Adrenal gland (tissue), 12 donors: ENCODE results near the gene FABP1. TPM values are rescaled to one million over a fixed set of nuclear protein-coding genes. Genes with fewer than 3 reads are reported as not detected.

Source experiments
- DNase-seq, 7 donors: peaks; one replicate each; pipeline ENCODE4 v3.0.0-alpha.2; 2019 to 2020
- H3K27ac ChIP-seq, 5 donors: fragments of 200-600 bp; sonication (generic) in 4 of 5; 1 replicate in 3 of 5; 2 replicates in 2 of 5; pipeline versions ENCODE4 v1.5.1 to v1.8.0; 2016 to 2020; ENCODE audit warnings: mild to moderate bottlenecking in 1 of 5
- H3K27me3 ChIP-seq: fragments of 200-600 bp; 2 replicates; pipeline ENCODE4 v1.8.0; 2021
- H3K36me3 ChIP-seq, 2 donors: fragments of 200-600 bp; replicated peaks in 1 of 2; 1 replicate in 1 of 2; 2 replicates in 1 of 2; pipeline versions ENCODE4 v1.5.1 to v1.8.0; 2018 to 2022
- H3K4me1 ChIP-seq, 2 donors: fragments of 200-600 bp; replicated peaks in 1 of 2; 1 replicate in 1 of 2; 2 replicates in 1 of 2; pipeline versions ENCODE4 v1.5.1 to v1.8.0; 2018 to 2021
- H3K4me3 ChIP-seq, 4 donors: fragments of 200-600 bp; sonication (generic) in 3 of 4; one replicate each; pipeline ENCODE4 v1.5.1; 2016 to 2018
- H3K9me3 ChIP-seq, 3 donors: fragments of 200-600 bp; sonication (generic) in 1 of 3; replicated peaks in 1 of 3; 1 replicate in 2 of 3; 2 replicates in 1 of 3; pipeline versions ENCODE4 v1.5.1 to v1.8.0; 2016 to 2021
- POLR2A ChIP-seq, 2 donors: fragments of 450-650 bp; IDR thresholded peaks; one replicate each; pipeline ENCODE4 v1.6.1; 2017; ENCODE audit warnings: antibody characterized with exemption in 2 of 2, mild to moderate bottlenecking in 2 of 2, moderate library complexity in 1 of 2
- WGBS, 4 donors: extraction: QIAGEN DNeasy Blood & Tissue Kit in 2 of 4; methylation state at CpG; one replicate each; pipeline versions ENCODE4 v1.1.5 to v1.1.7; 2013 to 2017; 5-methylcytosine and 5-hydroxymethylcytosine counted together
- intact Hi-C, 2 donors: fragments of 100-400 bp; cut with DNase I; formaldehyde crosslinking; loops; one replicate each; pipeline versions ENCODE4 v1.14.1 to v1.15.0; 2022 to 2023
- polyA plus RNA-seq, 3 donors: library from polyadenylated mRNA; stranded (reverse); fragments of 200-250 nt in 2 of 3; fragments of 350-450 nt in 1 of 3; fragmentation: Illumina TruSeq in 1 of 3; extraction: RNeasy Lipid Tissue Mini Kit (QIAGEN cat#74804) in 1 of 3; gene quantifications; one replicate each; pipeline ENCODE4 v1.2.3, GENCODE V29; 2013 to 2014
- total RNA-seq, 9 donors: library from RNA; depleted of rRNA in 4 of 9; stranded (reverse); fragments of >200 nt in 4 of 9; fragments of 120-200 nt in 1 of 9; fragmentation: NEBNext Ultra II Directional in 1 of 9; extraction: Animal tissue kit (Norgen Biotek cat#: 25700) in 1 of 9; gene quantifications; one replicate each; pipeline versions ENCODE4 v1.1.0 to v1.2.4, GENCODE V29; 2013 to 2023
- TF ChIP-seq, protein P1 (sequence below), 6 experiments: fragments of 450-650 bp in 4 of 6; fragments of 200-600 bp in 2 of 6; sonication (generic) in 1 of 6; IDR thresholded peaks; 1 replicate in 5 of 6; 2 replicates in 1 of 6; pipeline versions ENCODE4 v1.5.1 to v1.8.0; 2016 to 2021; ENCODE audit warnings: antibody characterized with exemption in 6 of 6, mild to moderate bottlenecking in 2 of 6, moderate library complexity in 1 of 6
- donor health status: healthy with polysubstance abuse.
- donor health status: Bipolar disorder and iron deficiency.
- donor health status: DM: yes; HTN: yes; CAD: no.
- donor health status: DM: no; HTN: no; CAD: no.
- donor health status: DM: no; HTN: no; CAD: no.
- donor health status: DM: yes; HTN: yes; CAD: no.

Gene FABP1
- total and polyA plus RNA-seq, 12 donors: 0.43 to 4.9 (median 1.0) TPM; not detected in 7

DNA sequence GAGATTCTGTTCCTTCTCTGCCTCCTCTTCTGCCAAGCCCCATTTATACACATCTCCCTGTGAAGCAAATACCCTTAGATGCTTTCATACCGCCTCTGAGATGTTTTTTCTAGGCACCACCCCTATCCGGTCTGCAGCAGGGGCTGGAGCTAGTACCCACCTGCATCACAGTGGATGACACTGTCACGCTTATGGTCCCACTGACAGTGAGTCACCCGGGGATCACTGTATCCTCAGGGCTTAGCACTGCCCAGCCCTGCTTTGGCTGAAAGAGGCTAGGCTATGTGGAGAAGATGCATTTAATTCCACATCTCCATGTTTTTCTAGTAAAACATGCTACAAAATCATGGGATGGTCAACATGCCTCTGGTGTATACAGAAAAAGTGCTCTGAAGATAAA lies 9.9 kb downstream of the FABP1 start:
- Histone ChIP-seq H3K4me1 (no peaks in the 10 kb centered on the region), H3K36me3 (no peaks in the 10 kb centered on the region), H3K27me3 (no peaks in the 10 kb centered on the region), H3K4me3 (no peak overlapping the region), H3K27ac (no peak overlapping the region), H3K9me3 (no peaks in the 10 kb centered on the region)
- 59 to 85% (median 79%) methylated on average over 3 to 4 of the region's 4 CpGs for WGBS, 4 donors
- intact Hi-C loops: no loop called here
- DNase-seq: no peak
- TF ChIP-seq POLR2A (IDR thresholded peaks at IDR 0.05): no peak
- TF ChIP-seq, protein P1, sequence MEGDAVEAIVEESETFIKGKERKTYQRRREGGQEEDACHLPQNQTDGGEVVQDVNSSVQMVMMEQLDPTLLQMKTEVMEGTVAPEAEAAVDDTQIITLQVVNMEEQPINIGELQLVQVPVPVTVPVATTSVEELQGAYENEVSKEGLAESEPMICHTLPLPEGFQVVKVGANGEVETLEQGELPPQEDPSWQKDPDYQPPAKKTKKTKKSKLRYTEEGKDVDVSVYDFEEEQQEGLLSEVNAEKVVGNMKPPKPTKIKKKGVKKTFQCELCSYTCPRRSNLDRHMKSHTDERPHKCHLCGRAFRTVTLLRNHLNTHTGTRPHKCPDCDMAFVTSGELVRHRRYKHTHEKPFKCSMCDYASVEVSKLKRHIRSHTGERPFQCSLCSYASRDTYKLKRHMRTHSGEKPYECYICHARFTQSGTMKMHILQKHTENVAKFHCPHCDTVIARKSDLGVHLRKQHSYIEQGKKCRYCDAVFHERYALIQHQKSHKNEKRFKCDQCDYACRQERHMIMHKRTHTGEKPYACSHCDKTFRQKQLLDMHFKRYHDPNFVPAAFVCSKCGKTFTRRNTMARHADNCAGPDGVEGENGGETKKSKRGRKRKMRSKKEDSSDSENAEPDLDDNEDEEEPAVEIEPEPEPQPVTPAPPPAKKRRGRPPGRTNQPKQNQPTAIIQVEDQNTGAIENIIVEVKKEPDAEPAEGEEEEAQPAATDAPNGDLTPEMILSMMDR (IDR thresholded peaks at IDR 0.05): no peak

DNA sequence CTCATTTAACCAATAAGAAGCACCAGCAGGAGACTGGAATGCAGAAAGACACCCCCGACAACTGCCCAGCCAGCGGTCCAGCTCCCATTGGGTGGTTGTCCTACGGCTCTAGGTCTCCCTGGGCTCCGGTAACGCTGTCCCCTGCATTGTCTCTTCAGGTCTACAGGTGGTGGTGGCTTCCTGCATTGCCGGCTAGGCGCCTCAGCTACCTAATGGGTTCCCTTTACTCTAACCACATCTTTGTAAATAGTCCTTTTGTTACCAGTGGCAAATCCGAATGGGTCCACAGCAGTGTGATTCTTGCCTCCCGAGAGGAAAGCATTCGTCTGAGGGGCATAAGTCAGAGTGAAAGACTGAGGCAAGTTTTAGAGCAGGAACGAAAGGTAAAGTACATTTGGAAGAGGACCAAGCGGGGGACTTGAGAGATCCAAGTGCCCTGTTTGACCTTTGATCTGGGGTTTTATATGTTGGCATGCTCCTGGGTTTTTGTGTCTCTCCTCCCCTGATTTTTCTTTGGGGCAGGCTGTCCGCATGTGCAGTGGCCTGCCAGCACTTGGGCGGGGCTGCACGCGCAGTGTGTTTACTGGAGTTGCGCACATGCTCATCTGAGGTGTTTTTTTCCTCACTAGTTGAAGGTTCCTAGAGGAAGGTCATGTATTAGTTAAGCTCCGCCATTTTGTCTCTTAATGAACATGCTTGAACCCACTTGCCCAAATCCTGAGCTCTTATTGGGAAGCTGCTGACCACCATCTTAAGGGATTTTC lies 11.0 kb downstream of the FABP1 start:
- H3K4me1 ChIP-seq: no peaks in the 10 kb centered on the region
- TF ChIP-seq POLR2A (IDR thresholded peaks at IDR 0.05): no peak
- TF ChIP-seq, protein P1 (IDR thresholded peaks at IDR 0.05): no peak
- H3K4me3 ChIP-seq: no peak overlapping the region
- H3K36me3 ChIP-seq: no peaks in the 10 kb centered on the region
- no peak for DNase-seq
- intact Hi-C loops: no loop called here
- no peaks in the 10 kb centered on the region for H3K27me3 ChIP-seq
- H3K27ac ChIP-seq: no peak overlapping the region
- H3K9me3 ChIP-seq: no peaks in the 10 kb centered on the region
- WGBS, 4 donors: 82 to 94% (median 87%) methylated on average over 18 of the region's 18 CpGs

DNA sequence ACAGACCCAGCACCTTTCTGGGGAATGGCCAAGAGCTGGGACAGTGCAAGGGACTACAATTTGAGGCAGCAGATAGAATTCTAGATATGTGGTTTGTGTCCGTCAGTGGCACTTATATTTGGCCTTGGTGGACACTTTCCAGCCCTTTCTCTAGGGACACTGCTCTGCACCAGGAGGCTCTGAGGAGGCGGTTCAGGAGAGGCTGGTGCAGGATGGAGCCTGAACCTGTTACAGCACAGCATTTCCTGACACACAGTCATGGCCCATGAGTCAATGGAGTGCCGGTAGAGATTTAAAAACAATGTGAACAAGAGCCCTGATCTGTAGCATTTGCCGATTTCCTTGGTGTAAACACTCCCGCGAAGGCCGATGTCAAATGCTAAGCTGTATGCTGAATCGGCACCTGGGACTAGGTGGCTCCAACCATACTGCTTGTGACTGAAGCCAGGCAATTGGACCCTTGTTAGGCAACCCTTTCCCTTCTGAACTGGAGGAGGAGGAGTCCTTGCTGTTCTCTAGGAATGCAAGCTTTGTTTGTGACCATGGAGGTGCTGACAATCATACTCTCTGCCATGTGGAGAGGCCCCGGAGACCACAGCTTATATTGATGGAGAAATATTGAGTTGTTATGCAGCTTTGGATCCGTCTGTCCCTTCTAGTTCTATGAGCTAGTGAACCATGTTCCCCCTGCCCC lies 11.9 kb downstream of the FABP1 start:
- Histone ChIP-seq H3K4me3 (no peak overlapping the region), H3K36me3 (no peaks in the 10 kb centered on the region), H3K27ac (no peak overlapping the region), H3K4me1 (no peaks in the 10 kb centered on the region), H3K27me3 (no peaks in the 10 kb centered on the region), H3K9me3 (no peaks in the 10 kb centered on the region)
- intact Hi-C loops: no loop called here
- no peak for DNase-seq
- 74 to 87% (median 84%) methylated on average over 10 of the region's 10 CpGs for WGBS, 4 donors
- TF ChIP-seq, protein P1 (IDR thresholded peaks at IDR 0.05): no peak
- TF ChIP-seq POLR2A (IDR thresholded peaks at IDR 0.05): no peak

DNA sequence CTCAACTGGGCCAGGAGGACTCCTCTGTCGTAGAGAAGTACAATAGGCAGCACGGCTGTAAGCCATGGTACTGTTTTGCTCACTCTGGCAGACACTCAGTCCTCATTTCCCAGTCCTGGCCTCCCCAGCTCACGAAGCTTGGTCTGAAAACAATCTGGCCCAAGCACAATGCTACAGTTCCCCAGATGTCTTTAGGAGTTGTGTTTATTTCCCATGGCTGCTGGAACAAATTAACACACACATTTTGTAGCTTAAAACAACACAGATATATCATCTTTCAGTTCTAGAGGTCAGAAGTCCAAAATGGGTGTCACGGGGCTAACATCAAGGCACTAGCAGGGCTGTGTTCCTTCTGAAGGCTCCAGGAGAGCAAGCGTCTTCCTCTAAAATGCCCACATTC lies 13.0 kb downstream of the FABP1 start:
- Histone ChIP-seq H3K36me3 (no peaks in the 10 kb centered on the region), H3K4me3 (no peak overlapping the region), H3K9me3 (no peaks in the 10 kb centered on the region), H3K4me1 (no peaks in the 10 kb centered on the region), H3K27me3 (no peaks in the 10 kb centered on the region), H3K27ac (no peak overlapping the region)
- TF ChIP-seq, protein P1 (IDR thresholded peaks at IDR 0.05): no peak
- TF ChIP-seq POLR2A (IDR thresholded peaks at IDR 0.05): no peak
- intact Hi-C loops: no loop called here
- WGBS, 4 donors: 42 to 68% (median 49%) methylated on average over 5 of the region's 5 CpGs
- DNase-seq: no peak
